GM23338 (cell line): ENCODE results near the gene PSMA8. TPM values are rescaled to one million over a fixed set of nuclear protein-coding genes. Genes with fewer than 3 reads are reported as not detected.

ENCODE experiments used
- ATAC-seq: fragments of 200-7000 bp; cut with Tn5 transposase; 3 replicates; pipeline ENCODE4 v1.9.1; 2020
- DNase-seq: peaks from one replicate; pipeline ENCODE4 v3.0.0-alpha.2; 2015; ENCODE audit warnings: low spot score
- H2AFZ ChIP-seq: fragments of 200-600 bp; sonication (generic); 2 replicates; pipeline ENCODE4 v1.8.0; 2016; ENCODE audit warnings: antibody characterized with exemption, mild to moderate bottlenecking, moderate library complexity
- H3F3A ChIP-seq: fragments of 200-600 bp; sonication (generic); replicated peaks from 2 replicates; pipeline ENCODE4 v1.8.0; 2017; ENCODE audit warnings: antibody characterized with exemption, mixed run types, low read depth
- H3K27ac ChIP-seq: fragments of 200-600 bp; sonication (generic); 2 replicates; pipeline ENCODE4 v1.6.1; 2016; ENCODE audit warnings: low read depth
- H3K27me3 ChIP-seq: fragments of 200-600 bp; sonication (generic); 2 replicates; pipeline ENCODE4 v1.8.0; 2016; ENCODE audit warnings: mild to moderate bottlenecking, mixed run types, moderate library complexity; ENCODE audit not compliant: insufficient read depth
- H3K36me3 ChIP-seq: fragments of 200-600 bp; sonication (generic); 2 replicates; pipeline ENCODE4 v1.8.0; 2016; ENCODE audit warnings: mild to moderate bottlenecking; ENCODE audit not compliant: insufficient read depth
- H3K4me1 ChIP-seq: fragments of 200-600 bp; sonication (generic); 2 replicates; pipeline ENCODE4 v1.8.0; 2016; ENCODE audit warnings: mild to moderate bottlenecking, moderate library complexity; ENCODE audit not compliant: insufficient read depth
- H3K4me2 ChIP-seq: fragments of 200-600 bp; sonication (generic); 2 replicates; pipeline ENCODE4 v1.7.1; 2017; ENCODE audit warnings: mixed run types
- H3K4me3 ChIP-seq: fragments of 200-600 bp; sonication (generic); 2 replicates; pipeline ENCODE4 v1.6.1; 2016; ENCODE audit warnings: mixed run types
- H3K79me2 ChIP-seq: fragments of 200-600 bp; sonication (generic); replicated peaks from 2 replicates; pipeline ENCODE4 v1.8.0; 2017; ENCODE audit warnings: mild to moderate bottlenecking; ENCODE audit not compliant: insufficient read depth
- H3K9me2 ChIP-seq: fragments of 200-600 bp; sonication (generic); 2 replicates; pipeline ENCODE4 v1.8.0; 2017; ENCODE audit not compliant: insufficient read depth
- H4K20me1 ChIP-seq: fragments of 200-600 bp; sonication (generic); replicated peaks from 2 replicates; pipeline ENCODE4 v1.8.0; 2017; ENCODE audit warnings: mild to moderate bottlenecking; ENCODE audit not compliant: insufficient read depth
- H3K27ac Mint-ChIP-seq: 2 replicates; pipeline ENCODE4 v1.8.0; 2020; ENCODE audit warnings: inconsistent platforms, mild to moderate bottlenecking, moderate library complexity, mixed read lengths
- H3K27me3 Mint-ChIP-seq: 3 replicates; pipeline ENCODE4 v1.8.0; 2022; ENCODE audit warnings: low read depth, mild to moderate bottlenecking, moderate library complexity, mixed read lengths, inconsistent platforms; ENCODE audit not compliant: insufficient read depth, poor library complexity
- H3K36me3 Mint-ChIP-seq: 3 replicates; pipeline ENCODE4 v1.8.0; 2021; ENCODE audit warnings: low read depth, mild to moderate bottlenecking, inconsistent platforms, moderate library complexity, mixed read lengths
- H3K4me1 Mint-ChIP-seq: 3 replicates; pipeline ENCODE4 v1.8.0; 2020; ENCODE audit warnings: mild to moderate bottlenecking, inconsistent platforms, mixed read lengths
- H3K4me3 Mint-ChIP-seq: 3 replicates; pipeline ENCODE4 v1.8.0; 2021; ENCODE audit warnings: moderate library complexity, mild to moderate bottlenecking, inconsistent platforms, mixed read lengths
- H3K9me3 Mint-ChIP-seq: 3 replicates; pipeline ENCODE4 v1.8.0; 2020; ENCODE audit warnings: moderate library complexity, mild to moderate bottlenecking, inconsistent platforms, mixed read lengths
- CREB1 ChIP-seq: fragments of 250-450 bp; sonication (Bioruptor Pico); IDR thresholded peaks from 2 replicates; pipeline ENCODE4 v1.5.0; 2020; ENCODE audit warnings: low read depth, mild to moderate bottlenecking, moderate library complexity
- ETS1 ChIP-seq: IDR thresholded peaks from 2 replicates; pipeline ENCODE4 v1.6.1; 2016; ENCODE audit warnings: antibody characterized with exemption
- JUNB ChIP-seq: IDR thresholded peaks from one replicate; pipeline ENCODE4 v1.6.1; 2016; ENCODE audit warnings: antibody characterized with exemption; ENCODE audit not compliant: unreplicated experiment
- REST ChIP-seq: IDR thresholded peaks from one replicate; pipeline ENCODE4 v1.6.1; 2018; ENCODE audit warnings: antibody characterized with exemption; ENCODE audit not compliant: unreplicated experiment
- ZNF114 ChIP-seq: fragments of 250-450 bp; sonication (Bioruptor Pico); IDR thresholded peaks from 2 replicates; pipeline ENCODE4 v1.5.0; 2020; ENCODE audit warnings: mild to moderate bottlenecking, moderate library complexity
- ZNF331 ChIP-seq: fragments of 250-450 bp; sonication (Bioruptor Pico); IDR thresholded peaks from 2 replicates; pipeline ENCODE4 v1.5.0; 2020; ENCODE audit warnings: low read depth, mild to moderate bottlenecking, moderate library complexity
- ZNF462 ChIP-seq: fragments of 250-450 bp; sonication (Bioruptor Pico); IDR thresholded peaks from 2 replicates; pipeline ENCODE4 v1.5.0; 2020; ENCODE audit warnings: mild to moderate bottlenecking, moderate library complexity
- polyA plus RNA-seq: library from polyadenylated mRNA; unstranded; fragments of >200 nt; fragmentation: Nextera tagmentation; extraction: Ambion mirVana; gene quantifications from 2 replicates; pipeline ENCODE4 v1.2.1, GENCODE V29; 2016
- total RNA-seq: library from RNA; depleted of rRNA; stranded (reverse); fragments of >200 nt; shearing (Covaris generic); gene quantifications from 2 replicates; pipeline ENCODE4 v1.2.3, GENCODE V29; 2014

The PSMA8 gene
- total and polyA plus RNA-seq, 2 experiments from 2014 or later = not detected

GRCh38 chr18:26134107-26134506 lies 438 bp downstream of the PSMA8 start:
- TF ChIP-seq REST = no peak
- no peak for ATAC-seq

GRCh38 chr18:26135548-26135947 lies 1.9 kb downstream of the PSMA8 start:
- Histone ChIP-seq H4K20me1 (no peaks in the 10 kb centered on the region), H3K9me2 (no peaks in the 10 kb centered on the region), H3K4me1 (no peaks in the 10 kb centered on the region), H3F3A (no peaks in the 10 kb centered on the region), H2AFZ (no peak overlapping the region), H3K79me2 (no peaks in the 10 kb centered on the region), H3K36me3 (no peaks in the 10 kb centered on the region), H3K27me3 (peaks cover 5% of the 10 kb centered on the region), H3K4me3 (no peak overlapping the region), H3K4me2 (no peak overlapping the region), H3K27ac (no peak overlapping the region)
- H3K36me3 Mint-ChIP-seq = no peaks in the 10 kb centered on the region
- H3K27me3 Mint-ChIP-seq = no peaks in the 10 kb centered on the region
- ATAC-seq = no peak
- H3K27ac Mint-ChIP-seq = no peak overlapping the region
- H3K9me3 Mint-ChIP-seq = no peaks in the 10 kb centered on the region
- no peak for DNase-seq
- peaks cover 8% of the 10 kb centered on the region; the same call in 2 of the 3 replicates for H3K4me1 Mint-ChIP-seq
- no peak overlapping the region for H3K4me3 Mint-ChIP-seq
- TF ChIP-seq CREB1 (CRISPR knock-in tag) (no peak), ETS1 (no peak), ZNF114 (CRISPR knock-in tag) (no peak), REST (no peak), ZNF462 (CRISPR knock-in tag) (no peak), ZNF331 (no peak), JUNB (no peak)

More at GRCh38 chr18:26134107-26134506, 438 bp downstream of the PSMA8 start:
- peaks cover 8% of the 10 kb centered on the region; the same call in 2 of the 3 replicates for H3K4me1 Mint-ChIP-seq
- H3K9me3 Mint-ChIP-seq = no peaks in the 10 kb centered on the region
- peak overlapping the region; percentile 53 for H3K4me2 ChIP-seq
- H3K9me2 ChIP-seq = no peaks in the 10 kb centered on the region
- no peaks in the 10 kb centered on the region for H4K20me1 ChIP-seq
- no peak overlapping the region for H3K27ac ChIP-seq
- peak overlapping the region; percentile 84 for H2AFZ ChIP-seq
- H3K27me3 Mint-ChIP-seq = no peaks in the 10 kb centered on the region
- DNase-seq = no peak
- H3K4me3 ChIP-seq = peak overlapping the region; percentile 32; the same call in 1 of the 2 replicates
- no peaks in the 10 kb centered on the region for H3K4me1 ChIP-seq
- H3K36me3 ChIP-seq = no peaks in the 10 kb centered on the region
- H3K36me3 Mint-ChIP-seq = no peaks in the 10 kb centered on the region
- H3F3A ChIP-seq = no peaks in the 10 kb centered on the region
- peaks cover 5% of the 10 kb centered on the region for H3K27me3 ChIP-seq
- no peaks in the 10 kb centered on the region for H3K79me2 ChIP-seq
- peak overlapping the region; percentile 25; the same call in 2 of the 3 replicates for H3K4me3 Mint-ChIP-seq
- H3K27ac Mint-ChIP-seq = no peak overlapping the region
